ENCODE data around the gene CHD5.

Gene CHD5

DNA sequence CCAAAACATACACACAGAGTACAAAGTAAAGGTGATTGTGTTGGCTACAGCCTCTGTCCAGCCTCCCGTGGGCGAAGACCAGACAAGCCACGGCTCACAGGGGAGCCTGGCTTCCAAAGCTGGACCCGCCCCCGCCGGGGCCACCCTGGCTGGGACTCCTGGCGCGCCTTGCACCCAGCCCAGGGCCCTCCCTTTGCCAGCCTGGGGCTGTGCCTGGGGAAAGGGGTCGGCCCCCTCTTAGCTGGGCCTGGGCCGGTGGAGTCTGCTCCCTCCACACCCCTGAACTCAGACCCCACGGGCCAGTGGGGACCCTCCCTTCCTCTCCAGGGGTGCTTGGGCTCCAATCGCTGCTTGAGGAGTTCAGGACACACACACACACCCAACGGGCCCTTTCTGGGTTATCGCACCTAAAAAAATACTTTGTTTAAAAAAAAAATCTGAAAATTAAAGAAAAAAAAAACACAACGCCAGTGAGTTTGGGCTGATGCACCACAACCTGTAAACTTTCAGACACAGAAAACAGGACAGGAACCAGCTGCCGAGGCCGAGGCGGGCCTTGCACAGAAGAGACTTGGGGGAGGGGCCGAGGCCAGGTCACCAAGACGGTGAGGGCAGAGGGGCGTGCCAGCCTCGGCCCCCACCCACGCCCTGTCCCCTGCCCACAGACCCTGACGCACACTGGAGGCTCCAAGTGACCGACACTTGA lies 78.1 kb downstream of the CHD5 start:
- in situ Hi-C loops (cut with HindIII; ENCODE audit: low sequenced_read_pairs), result no loop called here

DNA sequence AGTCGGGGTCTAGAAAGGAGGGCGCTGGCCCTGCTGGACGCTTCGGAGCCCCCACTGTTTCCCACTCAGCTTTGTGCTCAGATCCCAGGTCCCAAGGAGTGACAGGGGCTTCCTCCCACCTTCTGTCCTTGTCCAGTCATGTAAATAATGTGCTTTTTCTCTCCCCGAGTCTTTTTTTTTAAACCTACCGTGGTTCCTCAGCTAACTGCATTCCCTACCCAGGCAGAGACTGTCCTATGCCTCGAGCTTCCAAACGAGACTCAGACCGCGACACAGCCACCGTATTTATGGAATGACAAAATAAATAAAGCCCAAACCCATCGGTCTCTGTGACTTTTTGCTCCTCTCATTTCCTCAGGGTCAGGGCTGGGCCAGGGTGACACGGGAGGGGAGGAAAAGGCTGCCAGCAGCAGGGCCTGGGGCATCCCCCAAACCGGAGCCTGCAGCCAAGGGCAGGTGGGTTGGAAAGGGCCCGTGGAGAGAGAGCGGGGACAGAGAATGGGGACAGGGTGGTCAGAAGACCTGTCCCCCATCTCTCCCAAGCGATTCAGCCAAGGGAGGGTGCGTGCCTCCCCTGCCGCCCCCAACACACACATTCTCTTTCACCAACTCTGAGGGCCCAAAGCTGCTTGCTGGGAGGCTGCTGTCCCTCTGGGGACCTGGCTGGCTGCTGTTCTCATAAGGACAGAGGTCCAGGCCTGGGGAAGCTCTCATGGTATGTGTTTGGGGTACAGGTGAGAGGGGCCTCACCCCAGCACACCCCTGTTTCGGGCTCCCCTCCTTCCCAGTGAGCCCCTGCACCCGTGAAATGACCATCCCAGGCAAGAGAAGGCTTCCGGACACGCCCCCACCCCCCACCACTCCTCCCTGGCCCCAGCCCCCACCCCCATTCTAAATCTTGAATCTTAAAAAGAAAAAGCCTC lies 79.0 kb downstream of the CHD5 start:
- in situ Hi-C loops (cut with HindIII; ENCODE audit: low sequenced_read_pairs), result no loop called here

DNA sequence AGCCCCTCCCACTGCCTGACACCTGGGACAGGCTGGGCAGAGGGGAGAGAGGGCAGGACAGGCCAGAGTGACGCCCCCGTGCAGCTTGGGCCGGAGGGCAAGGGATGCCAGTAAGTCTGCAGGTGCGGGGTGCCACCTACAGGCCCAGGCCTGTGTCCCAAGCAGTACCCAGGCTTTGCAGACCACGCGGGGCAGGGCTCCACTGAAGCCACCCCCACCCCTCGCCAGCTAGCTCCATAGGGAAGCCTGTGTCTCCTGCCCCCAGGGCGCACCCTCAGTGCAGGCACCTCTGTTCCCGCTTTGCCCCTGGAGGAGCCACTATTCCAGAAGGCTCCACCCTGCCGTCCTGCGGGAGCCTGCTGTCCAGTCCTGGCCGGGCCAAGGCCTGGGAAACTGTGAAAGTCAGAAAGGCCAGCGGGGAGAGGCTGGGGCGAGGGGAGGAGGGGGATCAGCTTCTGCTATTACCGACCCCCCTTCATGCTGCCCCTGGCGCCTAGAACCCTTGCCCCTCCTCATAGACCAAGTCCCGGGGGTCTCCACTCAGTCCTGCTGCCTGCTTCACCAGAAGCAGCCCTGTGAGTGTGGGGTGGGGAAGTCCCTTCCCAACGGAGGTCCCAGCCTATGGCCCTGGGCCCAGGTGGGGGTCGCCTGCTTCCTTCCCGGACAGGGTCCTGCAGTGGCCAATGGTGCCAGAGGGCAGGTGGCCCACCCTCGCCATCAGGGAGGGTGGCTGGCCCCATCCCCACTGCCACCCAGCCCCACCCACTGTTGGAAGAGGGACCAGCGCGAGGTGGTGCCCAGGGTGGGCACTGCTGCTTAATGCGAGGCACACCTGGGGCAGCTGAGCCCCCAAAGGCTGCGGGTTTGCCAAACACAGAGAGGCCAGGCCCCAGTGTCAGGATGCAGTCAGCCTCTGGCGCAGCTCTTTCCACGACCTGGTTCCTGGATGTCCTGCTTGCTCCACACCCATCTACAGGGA lies 80.0 kb downstream of the CHD5 start:
- in situ Hi-C loops (cut with HindIII; ENCODE audit: low sequenced_read_pairs), result no loop called here

DNA sequence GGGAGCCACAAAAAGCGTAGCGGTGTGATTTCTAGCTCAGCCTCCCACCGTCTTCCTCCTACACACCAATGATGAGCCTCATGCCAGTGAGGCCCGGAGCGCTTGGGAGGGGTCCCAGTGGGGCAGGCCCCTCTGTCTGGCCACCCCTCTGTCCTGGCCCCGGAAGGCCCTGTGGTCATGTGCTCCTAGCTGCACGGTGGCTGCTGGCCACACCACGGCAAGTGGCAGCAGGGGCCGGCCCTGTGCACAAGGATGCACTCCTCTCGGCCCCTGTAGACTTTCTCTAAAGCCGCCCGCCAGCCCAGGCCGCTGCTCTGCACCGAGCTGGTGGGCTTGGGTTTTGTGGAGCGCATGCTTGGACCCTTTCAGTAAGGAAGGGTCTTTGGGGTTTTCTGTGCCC lies 80.8 kb downstream of the CHD5 start:
- in situ Hi-C loops (cut with HindIII; ENCODE audit: low sequenced_read_pairs), result no loop called here

DNA sequence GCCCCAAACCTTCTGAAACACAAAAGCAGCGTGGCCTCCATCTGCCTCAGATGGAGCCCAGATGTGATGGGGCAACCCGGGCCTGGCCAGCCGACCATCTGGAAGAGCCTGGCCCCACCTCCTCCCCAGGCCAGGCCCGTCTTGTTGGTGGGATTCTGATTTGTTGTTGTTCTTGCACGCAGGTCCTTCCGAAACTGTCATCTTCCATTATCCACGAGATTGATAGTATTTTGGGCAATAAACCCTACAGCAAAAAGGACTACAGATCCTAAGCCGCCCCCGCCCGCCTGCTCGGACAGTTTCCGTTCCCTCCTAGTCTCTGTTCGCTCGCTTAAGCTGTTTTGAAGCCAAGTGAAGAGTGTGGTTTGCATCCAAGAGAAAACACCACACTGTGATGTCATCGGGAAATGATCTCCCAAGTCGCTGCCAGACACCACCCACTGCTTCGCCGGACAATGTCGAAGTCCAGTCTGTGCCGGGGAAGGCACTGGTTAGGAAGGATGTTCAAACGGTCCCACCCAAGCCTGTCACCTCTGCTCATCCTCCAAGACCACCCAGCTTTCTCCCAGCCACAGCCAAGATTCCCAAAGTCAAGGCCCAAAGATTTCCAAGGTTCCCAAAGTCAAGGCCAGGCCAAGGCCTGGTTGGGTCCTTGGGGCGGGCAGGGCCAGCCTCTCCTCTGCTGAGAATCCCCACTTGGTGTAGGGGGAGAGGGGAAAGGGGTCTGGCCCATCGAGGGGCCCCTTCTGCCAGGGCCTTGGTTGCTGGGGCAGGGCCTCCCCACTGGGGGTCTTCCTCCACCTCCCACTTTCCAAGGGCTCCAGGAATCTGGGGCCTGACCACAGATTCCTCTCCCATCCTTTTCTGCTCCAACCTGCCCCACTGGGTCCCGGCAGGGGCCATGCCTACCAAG lies 81.6 kb downstream of the CHD5 start:
- in situ Hi-C loops (cut with HindIII; ENCODE audit: low sequenced_read_pairs), result no loop called here

DNA sequence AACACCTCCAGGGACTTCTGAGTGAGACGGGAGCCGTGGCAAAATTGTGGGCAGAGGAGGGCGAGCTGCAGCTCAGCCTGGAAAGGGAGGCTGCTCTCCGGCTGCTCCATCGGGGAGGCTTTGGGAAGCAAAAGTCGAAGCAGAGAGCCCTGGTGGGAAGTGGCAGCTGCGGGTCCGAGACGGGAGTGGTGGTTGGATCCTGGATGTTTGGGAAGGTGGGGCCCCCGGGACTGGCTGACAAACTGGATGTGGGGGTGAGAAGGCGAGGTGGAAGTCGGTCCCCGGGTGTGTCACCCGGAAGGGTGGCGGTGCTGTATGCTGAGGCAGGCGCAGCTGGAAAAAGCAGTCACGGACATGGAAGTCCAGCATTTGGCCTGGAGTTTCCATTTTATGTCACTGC lies 82.3 kb downstream of the CHD5 start:
- in situ Hi-C loops (cut with HindIII; ENCODE audit: low sequenced_read_pairs), result no loop called here

DNA sequence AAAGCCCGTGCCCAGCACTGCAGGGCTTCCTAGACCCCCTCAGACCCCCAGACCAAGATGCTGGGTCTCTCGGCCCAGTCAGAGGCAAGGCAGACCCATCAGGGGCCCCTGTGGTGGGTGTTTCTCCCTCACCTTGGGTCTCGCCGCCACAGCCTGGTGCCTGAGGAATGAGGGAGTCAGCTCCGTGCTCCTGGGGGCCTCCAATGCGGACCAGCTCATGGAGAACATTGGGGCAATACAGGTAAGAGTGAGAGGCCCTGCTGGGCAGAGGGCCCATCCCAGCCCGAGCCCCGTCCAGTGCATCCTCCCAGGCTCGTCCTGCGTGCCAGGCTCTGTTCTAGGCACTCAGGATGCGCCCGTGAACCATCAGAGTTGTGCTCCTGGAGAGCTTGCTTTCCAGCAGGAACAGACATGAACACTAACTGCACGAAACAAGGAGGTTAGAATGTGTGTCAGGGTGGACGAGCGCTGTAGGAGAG lies 83.0 kb downstream of the CHD5 start:
- in situ Hi-C loops (cut with HindIII; ENCODE audit: low sequenced_read_pairs), result no loop called here

DNA sequence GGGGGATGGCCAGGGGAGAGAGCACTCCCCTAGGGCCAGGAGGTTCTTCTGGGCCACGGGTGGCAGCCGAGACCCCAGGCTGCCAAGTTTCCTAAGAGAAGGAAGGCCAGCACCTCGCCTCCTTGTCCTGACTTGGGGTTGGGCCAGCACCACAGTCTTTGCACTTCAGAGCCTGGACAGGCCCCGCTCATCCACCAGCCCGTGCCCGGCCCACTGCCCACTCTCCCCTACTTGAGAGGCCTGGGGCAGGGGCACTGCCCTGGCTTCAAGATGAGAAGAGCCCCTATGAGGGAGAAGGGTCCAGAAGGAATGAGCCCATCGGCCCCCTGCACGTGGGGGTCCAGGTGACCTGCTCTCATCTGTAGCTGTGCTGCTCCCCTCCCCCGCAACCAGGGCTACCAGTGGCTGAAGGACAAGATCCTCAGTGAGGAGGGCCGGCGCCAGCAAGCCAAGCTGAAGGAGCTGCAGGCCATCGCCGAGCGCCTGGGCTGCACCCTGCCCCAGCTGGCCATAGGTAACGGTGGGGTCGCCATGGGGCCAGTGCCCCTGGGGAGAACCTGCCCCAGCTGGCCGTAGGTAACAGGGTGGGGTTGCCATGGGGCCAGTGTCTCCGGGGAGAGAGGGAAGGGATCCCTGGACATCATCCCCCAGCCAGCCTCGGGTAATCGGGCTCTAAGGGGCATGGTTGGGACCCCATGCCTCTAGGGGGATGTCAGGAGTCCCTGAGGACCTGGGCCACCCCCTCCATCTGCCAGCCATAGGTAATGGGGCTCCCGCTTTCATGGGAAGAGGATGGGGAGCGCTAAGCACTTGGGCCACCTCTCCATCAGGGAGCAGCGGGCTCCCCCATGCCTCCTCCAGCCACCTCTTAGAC lies 83.6 kb downstream of the CHD5 start:
- in situ Hi-C loops (cut with HindIII; ENCODE audit: low sequenced_read_pairs), result no loop called here

DNA sequence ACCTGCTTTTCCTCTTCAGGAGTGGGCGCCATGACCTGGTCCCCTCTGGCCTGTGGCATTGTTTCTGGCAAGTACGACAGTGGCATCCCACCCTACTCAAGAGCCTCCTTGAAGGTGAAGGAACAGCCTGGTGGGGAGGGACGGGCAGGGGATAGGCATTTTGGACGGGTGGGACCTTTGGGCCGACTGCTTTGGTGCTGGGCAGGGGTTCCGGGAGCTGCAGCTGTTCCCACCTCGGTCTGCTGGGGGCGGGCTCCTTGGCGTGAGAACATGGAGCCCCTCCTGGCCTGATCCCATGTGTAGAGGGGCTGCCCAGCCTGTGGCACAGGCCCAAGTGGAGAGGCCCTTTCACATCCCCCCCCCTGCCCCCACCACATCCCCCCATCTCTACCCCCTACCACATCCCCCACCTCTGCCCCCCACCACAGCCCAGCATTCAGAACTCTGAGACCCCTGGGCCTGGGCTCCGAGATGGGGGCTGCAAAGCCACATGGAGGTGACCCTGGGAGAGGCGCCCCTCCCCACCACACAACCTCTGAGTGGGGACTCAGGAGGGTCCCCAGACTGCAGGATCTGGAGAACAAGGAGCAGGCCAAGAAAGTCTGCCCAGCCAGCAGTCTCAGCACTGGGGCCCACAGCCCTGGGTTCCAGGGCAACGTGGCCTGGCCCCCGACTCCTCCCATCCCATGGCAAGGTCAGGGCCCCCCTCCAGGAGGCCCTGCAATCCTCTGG lies 84.4 kb downstream of the CHD5 start:
- in situ Hi-C loops (cut with HindIII; ENCODE audit: low sequenced_read_pairs), result no loop called here

DNA sequence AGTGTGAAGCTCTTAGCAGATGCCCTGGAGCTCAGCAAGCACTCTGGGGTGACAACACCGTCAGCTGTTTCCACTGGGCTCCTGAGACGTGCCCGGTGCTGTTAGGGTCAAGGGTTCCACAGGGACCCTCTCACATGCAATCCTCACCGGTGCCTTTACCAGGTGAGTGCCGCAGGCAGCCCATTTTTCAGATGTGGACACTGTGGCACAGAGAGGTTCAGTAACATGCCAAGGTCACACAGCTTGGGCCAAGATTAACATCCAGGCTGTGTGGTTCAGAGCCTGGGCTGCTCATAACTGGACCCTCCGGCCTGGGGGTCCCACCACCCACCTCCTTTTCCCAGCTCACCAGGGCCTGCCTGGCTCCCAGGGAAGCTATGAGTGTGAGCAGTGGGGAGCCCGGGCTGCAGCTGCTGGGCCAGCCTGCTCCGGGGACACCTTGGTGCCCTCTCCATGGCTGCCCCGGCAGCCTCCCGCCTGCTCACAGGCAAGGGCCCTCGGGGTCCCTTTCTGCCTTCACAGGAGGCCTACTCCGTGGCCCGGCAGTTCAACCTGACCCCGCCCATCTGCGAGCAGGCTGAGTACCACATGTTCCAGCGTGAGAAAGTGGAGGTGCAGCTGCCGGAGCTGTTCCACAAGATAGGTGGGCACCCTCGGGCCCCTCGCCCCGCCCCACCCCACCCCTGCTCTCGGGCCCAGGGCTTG lies 85.2 kb downstream of the CHD5 start:
- in situ Hi-C loops (cut with HindIII; ENCODE audit: low sequenced_read_pairs), result no loop called here

DNA sequence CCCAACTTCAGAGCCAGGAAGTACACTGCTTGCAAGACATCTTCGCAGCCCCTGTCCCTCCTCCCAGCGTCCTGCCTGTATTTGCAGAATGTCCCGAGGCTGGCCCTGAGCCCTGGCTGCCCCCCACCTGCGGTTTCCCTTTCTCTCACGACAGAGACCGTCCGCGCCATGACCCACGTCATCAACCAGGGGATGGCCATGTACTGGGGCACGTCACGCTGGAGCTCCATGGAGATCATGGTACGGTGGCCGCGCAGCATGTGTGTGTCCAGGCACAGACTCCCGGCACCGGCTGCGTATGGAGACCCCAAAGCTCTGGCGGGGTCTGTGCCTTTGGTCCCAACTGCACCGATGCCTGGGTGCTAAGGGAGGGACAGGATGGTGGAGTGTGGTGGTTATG lies 85.9 kb downstream of the CHD5 start:
- in situ Hi-C loops (cut with HindIII; ENCODE audit: low sequenced_read_pairs), result no loop called here

DNA sequence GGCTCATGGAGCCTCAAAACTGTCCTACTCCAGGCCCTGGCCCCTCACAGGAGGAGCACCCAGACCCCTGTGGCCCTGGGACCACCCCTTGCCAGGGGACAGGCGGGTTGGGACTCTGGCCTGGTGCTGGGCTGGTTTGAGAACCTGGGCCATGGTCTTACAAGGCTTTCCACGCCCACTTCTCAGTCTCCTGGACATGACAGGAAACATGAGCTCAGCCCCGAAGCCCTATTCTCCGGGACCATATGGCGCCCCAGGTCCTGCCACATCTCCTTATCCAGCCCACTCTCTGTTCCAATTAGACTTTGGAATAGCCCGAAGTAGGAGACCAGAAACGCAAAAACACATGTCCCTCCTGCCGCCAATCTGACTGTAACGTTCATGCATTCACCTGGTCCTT lies 86.5 kb downstream of the CHD5 start:
- in situ Hi-C loops (cut with HindIII; ENCODE audit: low sequenced_read_pairs), result no loop called here

DNA sequence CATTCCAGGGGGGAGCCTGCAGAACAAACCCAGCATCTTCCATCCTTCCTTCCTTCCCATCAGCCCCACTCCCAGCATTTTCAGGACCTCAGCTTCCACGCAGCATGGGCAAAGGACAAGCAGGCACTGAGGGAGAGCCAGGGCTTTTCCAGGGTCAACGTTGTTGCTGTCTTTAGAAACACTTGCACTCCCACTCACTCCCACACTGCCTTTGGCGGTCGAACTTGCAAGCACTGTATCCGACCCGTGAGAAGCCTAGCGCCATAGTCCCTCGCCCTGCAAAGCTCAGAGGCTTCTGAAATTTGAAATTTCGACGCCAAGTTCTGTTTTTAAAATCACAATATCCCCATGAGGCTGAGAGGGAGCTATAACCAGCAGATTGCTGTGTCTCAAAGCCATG lies 87.0 kb downstream of the CHD5 start:
- in situ Hi-C loops (cut with HindIII; ENCODE audit: low sequenced_read_pairs), result no loop called here

DNA sequence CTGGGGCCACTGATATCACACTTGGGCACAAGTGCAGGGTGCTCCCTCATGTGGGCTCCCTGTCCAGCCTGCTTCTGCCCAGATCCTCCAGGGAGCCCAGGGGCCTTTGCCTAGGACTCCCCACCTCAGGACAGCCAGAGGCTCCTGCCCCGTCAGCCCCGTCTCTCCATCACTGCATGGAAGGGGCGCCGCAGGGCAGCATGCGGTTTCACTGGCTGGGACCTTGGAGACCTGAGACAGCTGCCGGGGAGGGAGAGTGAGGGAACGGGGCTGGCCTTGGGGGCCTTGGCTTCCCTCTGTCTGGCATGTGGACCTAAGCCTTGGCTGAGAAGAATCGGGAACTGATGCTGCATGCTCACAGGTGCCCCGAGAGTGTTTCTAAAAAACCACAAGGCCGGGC lies 87.9 kb downstream of the CHD5 start:
- in situ Hi-C loops (cut with HindIII; ENCODE audit: low sequenced_read_pairs), result no loop called here

DNA sequence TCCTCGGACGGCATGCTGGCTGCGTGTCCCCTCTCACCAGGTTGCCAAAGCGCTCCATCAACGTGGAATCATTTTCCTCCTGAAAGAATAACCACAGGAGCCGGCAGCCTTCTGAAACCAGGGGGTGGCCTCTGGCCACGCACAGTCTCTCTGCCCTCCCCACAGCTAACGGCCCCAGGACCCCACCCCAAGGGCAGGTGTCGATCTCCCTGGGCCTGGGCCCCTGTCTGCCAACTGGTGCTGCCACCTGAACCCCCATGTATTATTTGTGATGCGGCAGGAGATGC lies 88.4 kb downstream of the CHD5 start:
- in situ Hi-C loops (cut with HindIII; ENCODE audit: low sequenced_read_pairs), result no loop called here

DNA sequence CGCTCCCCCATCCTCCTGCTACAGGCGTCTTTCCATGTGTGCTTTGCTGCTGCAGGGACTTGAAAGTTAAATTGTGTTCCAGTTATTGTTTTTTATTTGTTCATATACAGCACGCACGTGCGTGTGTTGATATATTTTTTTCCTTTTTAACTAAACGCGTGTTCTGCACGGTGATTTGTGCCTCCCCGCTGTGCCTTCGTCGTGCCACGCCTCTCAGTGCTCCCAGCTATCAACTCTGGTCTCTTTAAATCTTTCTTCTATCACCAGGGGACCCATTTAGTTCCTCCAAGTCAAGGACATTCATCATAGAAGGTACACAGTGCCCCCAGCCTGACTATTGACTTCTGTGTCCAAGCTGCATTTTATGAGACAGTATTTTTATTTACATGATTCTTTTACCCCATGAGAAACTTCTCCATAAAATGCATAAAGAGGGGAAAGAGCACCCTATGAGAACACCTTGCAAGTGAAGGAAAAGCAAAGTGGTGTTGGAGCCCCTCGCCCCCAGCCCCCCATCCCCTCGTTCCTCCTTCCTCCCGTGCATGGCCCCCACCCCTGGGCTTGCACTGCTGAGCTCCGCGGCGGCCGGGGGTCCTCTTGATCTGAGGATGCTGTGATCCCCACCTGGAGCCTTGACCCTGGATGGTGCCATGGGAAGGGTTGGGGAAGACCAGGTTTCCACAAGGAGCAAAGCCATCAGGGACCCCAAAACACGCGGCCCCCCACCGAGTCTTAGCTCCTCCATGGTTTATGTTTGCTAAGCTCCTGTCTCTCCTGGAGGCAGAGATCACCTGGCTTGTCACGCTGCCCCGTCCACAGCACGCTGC lies 88.9 kb downstream of the CHD5 start:
- in situ Hi-C loops (cut with HindIII; ENCODE audit: low sequenced_read_pairs), result no loop called here

DNA sequence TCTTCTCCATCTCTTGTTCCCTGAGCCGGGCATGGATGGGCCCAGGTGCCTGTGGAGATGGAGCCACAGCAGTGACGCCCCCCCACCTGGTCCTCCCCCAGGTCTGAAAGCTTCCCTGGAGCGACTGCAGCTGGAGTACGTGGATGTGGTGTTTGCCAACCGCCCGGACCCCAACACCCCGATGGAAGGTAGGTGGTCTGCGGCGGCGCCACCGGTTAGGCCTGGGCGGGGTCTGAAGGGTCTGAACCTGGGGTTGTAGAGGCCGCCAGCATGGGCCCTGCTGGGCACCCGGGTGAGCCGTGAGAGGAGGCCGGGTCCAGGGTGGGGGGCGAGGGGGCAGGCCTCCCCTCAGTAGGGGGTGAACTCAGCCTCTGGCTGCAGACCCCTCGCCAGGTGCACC lies 89.8 kb downstream of the CHD5 start:
- in situ Hi-C loops (cut with HindIII; ENCODE audit: low sequenced_read_pairs), result no loop called here

Data from DLD1 (cell line).